ENCODE results near the gene PPM1N. TPM values are rescaled to one million over a fixed set of nuclear protein-coding genes. Genes with fewer than 3 reads are reported as not detected.

PPM1N gene
- polyA plus RNA-seq, 2 donors: 2.3 to 2.5 TPM

DNA sequence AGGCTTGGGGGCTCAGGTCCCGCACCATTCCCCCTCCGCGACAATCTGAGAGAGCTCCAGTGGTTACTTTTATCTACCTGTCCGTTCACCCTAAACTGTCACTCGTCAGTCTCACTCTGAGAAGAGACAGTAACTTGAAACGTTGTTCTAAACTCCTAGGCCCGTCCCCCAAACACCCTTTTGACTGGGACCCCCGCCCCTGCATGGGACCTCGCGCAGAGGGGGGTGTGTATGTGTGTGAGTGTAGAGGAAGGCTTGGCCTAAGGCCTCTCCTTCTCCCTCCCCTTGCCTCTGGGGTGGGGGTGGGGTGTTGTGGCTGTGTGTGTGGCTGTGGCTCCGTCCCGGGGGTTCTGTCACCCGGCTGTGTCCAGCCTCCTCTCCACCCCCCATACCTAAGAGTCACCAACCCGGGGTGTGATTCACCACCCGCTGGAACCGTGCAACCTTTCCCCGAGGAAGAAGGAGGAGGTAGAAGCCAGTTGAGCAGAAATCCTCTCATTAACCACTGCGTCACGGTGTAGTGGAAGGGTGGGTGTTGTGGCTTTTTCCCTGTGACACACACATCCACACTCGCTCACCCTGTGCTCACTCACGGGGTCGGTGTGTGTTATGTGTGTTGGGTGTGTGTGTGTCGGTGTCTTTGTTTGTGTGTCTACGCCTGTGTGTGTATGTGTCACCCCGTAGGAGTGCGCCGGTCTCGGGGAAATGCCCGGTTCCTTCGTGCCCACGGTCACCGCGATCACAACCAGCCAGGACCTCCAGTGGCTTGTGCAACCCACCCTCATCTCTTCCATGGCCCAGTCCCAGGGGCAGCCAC is 28.1 kb upstream of the PPM1N start:
- H3K4me3 ChIP-seq (ENCODE audit: low read depth in 1 of 2, low read length in 2 of 2): peak overlapping the region; percentile 69 to 75
- WGBS, 2 donors: 36% methylated on average over 33 of the region's 33 CpGs

GRCh38 chr19:45470762-45471081 is 27.5 kb upstream of the PPM1N start:
- Histone ChIP-seq H3K36me3 (ENCODE audit: control insufficient read depth in 2 of 2, insufficient read depth in 2 of 2, low read length in 1 of 2) (no peaks in the 10 kb centered on the region), H3K9me3 (ENCODE audit: control insufficient read depth in 2 of 2, insufficient read depth in 1 of 2, low read depth in 1 of 2, low read length in 1 of 2) (no peaks in the 10 kb centered on the region)

More for the DNA sequence above, 28.1 kb upstream of the PPM1N start:
- Histone ChIP-seq H3K27ac (ENCODE audit: low read depth in 2 of 2, low read length in 1 of 2) (peak overlapping the region; percentile 97 to 99), H3K27me3 (ENCODE audit: control insufficient read depth in 1 of 2, insufficient read depth in 2 of 2, low read length in 2 of 2) (no peaks in the 10 kb centered on the region), H3K36me3 (ENCODE audit: control insufficient read depth in 2 of 2, insufficient read depth in 2 of 2, low read length in 1 of 2) (no peaks in the 10 kb centered on the region), H3K9me3 (ENCODE audit: control insufficient read depth in 2 of 2, insufficient read depth in 1 of 2, low read depth in 1 of 2, low read length in 1 of 2) (no peaks in the 10 kb centered on the region), H3K4me1 (ENCODE audit: control insufficient read depth in 2 of 2, insufficient read depth in 2 of 2, low read length in 1 of 2) (peaks cover 5 to 15% of the 10 kb centered on the region in 2 donors)

GRCh38 chr19:45471111-45471930 is 26.9 kb upstream of the PPM1N start:
- H3K27me3 ChIP-seq (ENCODE audit: control insufficient read depth in 1 of 2, insufficient read depth in 2 of 2, low read length in 2 of 2): no peaks in the 10 kb centered on the region
- no peaks in the 10 kb centered on the region for H3K9me3 ChIP-seq (ENCODE audit: control insufficient read depth in 2 of 2, insufficient read depth in 1 of 2, low read depth in 1 of 2, low read length in 1 of 2)
- no peaks in the 10 kb centered on the region for H3K36me3 ChIP-seq (ENCODE audit: control insufficient read depth in 2 of 2, insufficient read depth in 2 of 2, low read length in 1 of 2)
- no peak overlapping the region for H3K27ac ChIP-seq (ENCODE audit: low read depth in 2 of 2, low read length in 1 of 2)
- peaks cover 5 to 15% of the 10 kb centered on the region in 2 donors for H3K4me1 ChIP-seq (ENCODE audit: control insufficient read depth in 2 of 2, insufficient read depth in 2 of 2, low read length in 1 of 2)
- 88 to 89% methylated on average over 16 of the region's 16 CpGs for WGBS, 2 donors
- no peak overlapping the region for H3K4me3 ChIP-seq (ENCODE audit: low read depth in 1 of 2, low read length in 2 of 2)

More at GRCh38 chr19:45470762-45471081, 27.5 kb upstream of the PPM1N start:
- WGBS, 2 donors: 92 to 94% methylated on average over 15 of the region's 15 CpGs
- peaks cover 5 to 15% of the 10 kb centered on the region in 2 donors for H3K4me1 ChIP-seq (ENCODE audit: control insufficient read depth in 2 of 2, insufficient read depth in 2 of 2, low read length in 1 of 2)
- no peak overlapping the region for H3K4me3 ChIP-seq (ENCODE audit: low read depth in 1 of 2, low read length in 2 of 2)
- peak overlapping the region in 1 of 2 donors; percentile 99 for H3K27ac ChIP-seq (ENCODE audit: low read depth in 2 of 2, low read length in 1 of 2)
- no peaks in the 10 kb centered on the region for H3K27me3 ChIP-seq (ENCODE audit: control insufficient read depth in 1 of 2, insufficient read depth in 2 of 2, low read length in 2 of 2)

DNA sequence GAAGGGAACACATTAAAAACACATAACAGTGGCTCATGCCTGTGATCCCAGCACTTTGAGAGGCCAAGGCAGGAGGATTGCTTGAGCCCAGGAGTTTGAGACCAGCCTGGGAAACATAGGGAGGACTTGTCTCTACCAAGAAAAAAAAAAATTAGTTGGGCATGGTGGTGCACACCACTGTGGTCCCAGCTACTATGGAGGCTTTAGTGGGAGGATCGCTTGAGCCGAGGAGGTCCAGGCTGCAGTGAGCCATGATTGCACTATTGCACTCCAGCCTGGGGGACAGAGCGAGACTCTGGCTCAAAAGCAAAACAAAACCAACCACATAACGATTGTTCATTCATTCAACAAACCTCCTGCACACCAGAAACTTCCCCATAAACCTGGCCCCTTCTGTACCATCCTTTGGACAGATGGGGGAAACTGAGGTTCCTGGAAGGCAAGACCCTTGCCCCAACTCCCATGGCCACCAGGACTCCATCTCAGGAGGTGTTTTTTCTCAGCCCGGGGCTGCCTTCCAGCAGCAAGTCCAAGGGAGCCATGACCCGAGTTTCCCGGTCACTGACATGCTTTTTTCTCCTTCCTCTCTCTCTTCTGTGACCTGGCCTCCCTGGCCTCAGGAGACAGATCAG is 26.2 kb upstream of the PPM1N start:
- WGBS, 2 donors: 70 to 78% methylated on average over 7 of the region's 7 CpGs
- Histone ChIP-seq H3K4me1 (ENCODE audit: control insufficient read depth in 2 of 2, insufficient read depth in 2 of 2, low read length in 1 of 2) (peaks cover 5 to 15% of the 10 kb centered on the region in 2 donors), H3K27ac (ENCODE audit: low read depth in 2 of 2, low read length in 1 of 2) (no peak overlapping the region), H3K36me3 (ENCODE audit: control insufficient read depth in 2 of 2, insufficient read depth in 2 of 2, low read length in 1 of 2) (no peaks in the 10 kb centered on the region), H3K4me3 (ENCODE audit: low read depth in 1 of 2, low read length in 2 of 2) (no peak overlapping the region), H3K27me3 (ENCODE audit: control insufficient read depth in 1 of 2, insufficient read depth in 2 of 2, low read length in 2 of 2) (no peaks in the 10 kb centered on the region), H3K9me3 (ENCODE audit: control insufficient read depth in 2 of 2, insufficient read depth in 1 of 2, low read depth in 1 of 2, low read length in 1 of 2) (no peaks in the 10 kb centered on the region)

DNA sequence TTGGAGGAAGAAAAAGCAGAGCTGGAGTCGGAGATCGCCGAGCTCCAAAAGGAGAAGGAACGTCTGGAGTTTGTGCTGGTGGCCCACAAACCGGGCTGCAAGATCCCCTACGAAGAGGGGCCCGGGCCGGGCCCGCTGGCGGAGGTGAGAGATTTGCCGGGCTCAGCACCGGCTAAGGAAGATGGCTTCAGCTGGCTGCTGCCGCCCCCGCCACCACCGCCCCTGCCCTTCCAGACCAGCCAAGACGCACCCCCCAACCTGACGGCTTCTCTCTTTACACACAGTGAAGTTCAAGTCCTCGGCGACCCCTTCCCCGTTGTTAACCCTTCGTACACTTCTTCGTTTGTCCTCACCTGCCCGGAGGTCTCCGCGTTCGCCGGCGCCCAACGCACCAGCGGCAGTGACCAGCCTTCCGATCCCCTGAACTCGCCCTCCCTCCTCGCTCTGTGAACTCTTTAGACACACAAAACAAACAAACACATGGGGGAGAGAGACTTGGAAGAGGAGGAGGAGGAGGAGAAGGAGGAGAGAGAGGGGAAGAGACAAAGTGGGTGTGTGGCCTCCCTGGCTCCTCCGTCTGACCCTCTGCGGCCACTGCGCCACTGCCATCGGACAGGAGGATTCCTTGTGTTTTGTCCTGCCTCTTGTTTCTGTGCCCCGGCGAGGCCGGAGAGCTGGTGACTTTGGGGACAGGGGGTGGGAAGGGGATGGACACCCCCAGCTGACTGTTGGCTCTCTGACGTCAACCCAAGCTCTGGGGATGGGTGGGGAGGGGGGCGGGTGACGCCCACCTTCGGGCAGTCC is 25.5 kb upstream of the PPM1N start:
- Histone ChIP-seq H3K36me3 (ENCODE audit: control insufficient read depth in 2 of 2, insufficient read depth in 2 of 2, low read length in 1 of 2) (no peaks in the 10 kb centered on the region), H3K4me1 (ENCODE audit: control insufficient read depth in 2 of 2, insufficient read depth in 2 of 2, low read length in 1 of 2) (peaks cover 5 to 16% of the 10 kb centered on the region in 2 donors), H3K9me3 (ENCODE audit: control insufficient read depth in 2 of 2, insufficient read depth in 1 of 2, low read depth in 1 of 2, low read length in 1 of 2) (no peaks in the 10 kb centered on the region), H3K27me3 (ENCODE audit: control insufficient read depth in 1 of 2, insufficient read depth in 2 of 2, low read length in 2 of 2) (no peaks in the 10 kb centered on the region), H3K27ac (ENCODE audit: low read depth in 2 of 2, low read length in 1 of 2) (no peak overlapping the region), H3K4me3 (ENCODE audit: low read depth in 1 of 2, low read length in 2 of 2) (no peak overlapping the region)
- WGBS, 2 donors: 49 to 66% methylated on average over 41 to 44 of the region's 44 CpGs

DNA sequence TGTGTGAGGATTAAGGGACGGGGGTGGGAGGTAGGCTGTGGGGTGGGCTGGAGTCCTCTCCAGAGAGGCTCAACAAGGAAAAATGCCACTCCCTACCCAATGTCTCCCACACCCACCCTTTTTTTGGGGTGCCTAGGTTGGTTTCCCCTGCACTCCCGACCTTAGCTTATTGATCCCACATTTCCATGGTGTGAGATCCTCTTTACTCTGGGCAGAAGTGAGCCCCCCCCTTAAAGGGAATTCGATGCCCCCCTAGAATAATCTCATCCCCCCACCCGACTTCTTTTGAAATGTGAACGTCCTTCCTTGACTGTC is 24.9 kb upstream of the PPM1N start:
- H3K4me3 ChIP-seq (ENCODE audit: low read depth in 1 of 2, low read length in 2 of 2): no peak overlapping the region
- WGBS, 2 donors: 30 to 45% methylated on average over 4 to 5 of the region's 5 CpGs
- peaks cover 4 to 15% of the 10 kb centered on the region in 2 donors for H3K4me1 ChIP-seq (ENCODE audit: control insufficient read depth in 2 of 2, insufficient read depth in 2 of 2, low read length in 1 of 2)
- H3K36me3 ChIP-seq (ENCODE audit: control insufficient read depth in 2 of 2, insufficient read depth in 2 of 2, low read length in 1 of 2): no peaks in the 10 kb centered on the region
- no peaks in the 10 kb centered on the region for H3K27me3 ChIP-seq (ENCODE audit: control insufficient read depth in 1 of 2, insufficient read depth in 2 of 2, low read length in 2 of 2)
- no peak overlapping the region for H3K27ac ChIP-seq (ENCODE audit: low read depth in 2 of 2, low read length in 1 of 2)
- H3K9me3 ChIP-seq (ENCODE audit: control insufficient read depth in 2 of 2, insufficient read depth in 1 of 2, low read depth in 1 of 2, low read length in 1 of 2): no peaks in the 10 kb centered on the region

- 75 to 83% methylated on average over 26 to 27 of the region's 27 CpGs for WGBS, 2 donors
- Histone ChIP-seq H3K36me3 (ENCODE audit: control insufficient read depth in 2 of 2, insufficient read depth in 2 of 2, low read length in 1 of 2) (no peaks in the 10 kb centered on the region), H3K27me3 (ENCODE audit: control insufficient read depth in 1 of 2, insufficient read depth in 2 of 2, low read length in 2 of 2) (no peaks in the 10 kb centered on the region), H3K4me1 (ENCODE audit: control insufficient read depth in 2 of 2, insufficient read depth in 2 of 2, low read length in 1 of 2) (peaks cover 0 to 14% of the 10 kb centered on the region in 2 donors), H3K27ac (ENCODE audit: low read depth in 2 of 2, low read length in 1 of 2) (no peak overlapping the region), H3K9me3 (ENCODE audit: control insufficient read depth in 2 of 2, insufficient read depth in 1 of 2, low read depth in 1 of 2, low read length in 1 of 2) (no peaks in the 10 kb centered on the region), H3K4me3 (ENCODE audit: low read depth in 1 of 2, low read length in 2 of 2) (no peak overlapping the region)
Observed at GRCh38 chr19:45473682-45474605, 24.3 kb upstream of the PPM1N start.

DNA sequence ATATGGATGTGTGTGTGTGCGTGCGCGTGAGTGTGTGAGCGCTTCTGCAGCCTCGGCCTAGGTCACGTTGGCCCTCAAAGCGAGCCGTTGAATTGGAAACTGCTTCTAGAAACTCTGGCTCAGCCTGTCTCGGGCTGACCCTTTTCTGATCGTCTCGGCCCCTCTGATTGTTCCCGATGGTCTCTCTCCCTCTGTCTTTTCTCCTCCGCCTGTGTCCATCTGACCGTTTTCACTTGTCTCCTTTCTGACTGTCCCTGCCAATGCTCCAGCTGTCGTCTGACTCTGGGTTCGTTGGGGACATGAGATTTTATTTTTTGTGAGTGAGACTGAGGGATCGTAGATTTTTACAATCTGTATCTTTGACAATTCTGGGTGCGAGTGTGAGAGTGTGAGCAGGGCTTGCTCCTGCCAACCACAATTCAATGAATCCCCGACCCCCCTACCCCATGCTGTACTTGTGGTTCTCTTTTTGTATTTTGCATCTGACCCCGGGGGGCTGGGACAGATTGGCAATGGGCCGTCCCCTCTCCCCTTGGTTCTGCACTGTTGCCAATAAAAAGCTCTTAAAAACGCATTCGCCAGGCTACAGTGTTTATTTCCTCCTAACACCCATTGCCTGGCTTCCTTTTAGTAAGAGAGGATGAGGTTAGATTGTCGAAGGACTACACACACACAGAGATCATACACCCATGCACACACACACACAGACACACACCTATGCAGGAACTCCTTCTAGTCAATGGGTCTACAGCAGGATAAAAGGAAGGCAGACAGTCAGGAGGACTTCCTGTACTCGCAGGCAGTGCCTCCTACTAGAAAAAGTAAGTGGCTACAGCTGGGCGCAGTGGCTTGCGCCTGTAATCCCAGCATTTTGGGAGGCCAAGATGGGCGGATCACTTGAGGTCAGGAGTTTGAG is 23.4 kb upstream of the PPM1N start:
- Histone ChIP-seq H3K36me3 (ENCODE audit: control insufficient read depth in 2 of 2, insufficient read depth in 2 of 2, low read length in 1 of 2) (no peaks in the 10 kb centered on the region), H3K9me3 (ENCODE audit: control insufficient read depth in 2 of 2, insufficient read depth in 1 of 2, low read depth in 1 of 2, low read length in 1 of 2) (no peaks in the 10 kb centered on the region), H3K4me3 (ENCODE audit: low read depth in 1 of 2, low read length in 2 of 2) (no peak overlapping the region), H3K4me1 (ENCODE audit: control insufficient read depth in 2 of 2, insufficient read depth in 2 of 2, low read length in 1 of 2) (peaks cover 0 to 13% of the 10 kb centered on the region in 2 donors), H3K27me3 (ENCODE audit: control insufficient read depth in 1 of 2, insufficient read depth in 2 of 2, low read length in 2 of 2) (no peaks in the 10 kb centered on the region), H3K27ac (ENCODE audit: low read depth in 2 of 2, low read length in 1 of 2) (no peak overlapping the region)
- 74 to 77% methylated on average over 28 of the region's 28 CpGs for WGBS, 2 donors

Measured in esophagus (tissue), 2 donors.